ENCODE measurements around the gene RUBCNL.

GRCh38 chr13:46403851-46404732 is 17.0 kb upstream of the RUBCNL start:
- TF ChIP-seq CTCF (IDR thresholded peaks at IDR 0.05; ENCODE audit: low read length) (no peak), EZH2phosphoT487 (IDR thresholded peaks at IDR 0.05; ENCODE audit: low read length) (no peak)
